ENCODE results near the gene LPCAT2.

The LPCAT2 gene

DNA sequence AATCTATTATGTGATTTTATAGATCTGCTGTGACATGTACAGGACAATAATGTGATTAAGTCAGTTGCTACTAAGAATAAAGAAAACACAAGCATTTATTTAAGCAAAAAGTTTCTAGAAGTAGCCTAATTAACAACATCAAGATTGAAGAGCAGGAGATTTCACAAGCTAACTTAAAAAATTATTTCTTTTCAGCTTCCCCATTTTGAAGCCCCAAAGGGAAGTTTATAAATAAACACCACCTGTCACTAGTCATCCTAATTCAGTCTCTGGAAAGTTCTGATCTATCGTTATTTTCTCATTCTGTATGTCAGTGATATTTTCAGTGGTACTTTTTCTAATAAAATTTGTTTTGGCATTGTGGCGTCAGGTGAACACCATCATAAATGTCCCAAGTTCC lies 65.9 kb downstream of the LPCAT2 start:
- H2AK5ac ChIP-seq (ENCODE audit: low read depth, low read length), result no peak overlapping the region
- DNase-seq (ENCODE audit: low spot score), result no peak
- no peak overlapping the region for H2AFZ ChIP-seq (ENCODE audit: low read length)
- H3K4me3 ChIP-seq (ENCODE audit: low read length in 2 of 2), result no peak overlapping the region
- no peak overlapping the region for H2BK5ac ChIP-seq (ENCODE audit: low read length)
- H3K18ac ChIP-seq (ENCODE audit: low read length), result no peak overlapping the region
- no peaks in the 10 kb centered on the region for H3K79me1 ChIP-seq (ENCODE audit: low read depth, low read length)
- H4K91ac ChIP-seq (ENCODE audit: low read depth, low read length, poor library complexity), result no peak overlapping the region
- H3K9ac ChIP-seq (ENCODE audit: low read depth, low read length, poor library complexity), result no peak overlapping the region
- H4K8ac ChIP-seq (ENCODE audit: low read depth, low read length), result no peak overlapping the region
- H3K9me3 ChIP-seq (replicated peaks in 1 of 2; ENCODE audit: control insufficient read depth in 2 of 2, insufficient read depth in 1 of 2, low read depth in 1 of 2, low read length in 2 of 2), result no peaks in the 10 kb centered on the region
- peaks cover 0 to 5% of the 10 kb centered on the region in 2 donors for H3K4me1 ChIP-seq (ENCODE audit: control insufficient read depth in 2 of 2, insufficient read depth in 1 of 2, low read depth in 1 of 2, low read length in 2 of 2)
- H2BK12ac ChIP-seq (ENCODE audit: low read length), result no peak overlapping the region
- H3K23ac ChIP-seq (ENCODE audit: low read depth, low read length, poor library complexity), result no peak overlapping the region
- no peak overlapping the region for H3K27ac ChIP-seq (replicated peaks; ENCODE audit: low read length)
- no peak overlapping the region for H3K4ac ChIP-seq (ENCODE audit: low read length)
- H3K27me3 ChIP-seq (ENCODE audit: control insufficient read depth in 3 of 3, insufficient read depth in 3 of 3, low read depth in 1 of 3, low read length in 3 of 3), result no peaks in the 10 kb centered on the region
- no peak overlapping the region for H2BK120ac ChIP-seq (ENCODE audit: low read depth, low read length)
- H3K36me3 ChIP-seq (replicated peaks in 1 of 2; ENCODE audit: control insufficient read depth in 2 of 2, insufficient read depth in 2 of 2, low read length in 2 of 2), result peaks cover 0 to 2% of the 10 kb centered on the region in 2 donors
- no peak overlapping the region for H3K14ac ChIP-seq (ENCODE audit: low read length)
- no peak overlapping the region for H2BK15ac ChIP-seq (ENCODE audit: low read length)
- no CpG with 5 or more reads among the region's 2 CpGs for WGBS, 2 donors (ENCODE audit: extremely low coverage in 2 of 2, insufficient read length in 2 of 2, insufficient replicate concordance in 1 of 2)
- H3K4me2 ChIP-seq (ENCODE audit: insufficient read depth, low read length, poor library complexity, severe bottlenecking), result no peak overlapping the region

- no CpG with 5 or more reads among the region's 1 CpG for WGBS, 2 donors (ENCODE audit: extremely low coverage in 2 of 2, insufficient read length in 2 of 2, insufficient replicate concordance in 1 of 2)
- H3K27ac ChIP-seq (replicated peaks; ENCODE audit: low read length), result no peak overlapping the region
- H3K4me3 ChIP-seq (ENCODE audit: low read length in 2 of 2), result no peak overlapping the region
- H2AFZ ChIP-seq (ENCODE audit: low read length), result no peak overlapping the region
- H2BK5ac ChIP-seq (ENCODE audit: low read length), result no peak overlapping the region
- no peaks in the 10 kb centered on the region for H3K9me3 ChIP-seq (replicated peaks in 1 of 2; ENCODE audit: control insufficient read depth in 2 of 2, insufficient read depth in 1 of 2, low read depth in 1 of 2, low read length in 2 of 2)
- H2BK12ac ChIP-seq (ENCODE audit: low read length), result no peak overlapping the region
- no peak overlapping the region for H2BK15ac ChIP-seq (ENCODE audit: low read length)
- H3K36me3 ChIP-seq (replicated peaks in 1 of 2; ENCODE audit: control insufficient read depth in 2 of 2, insufficient read depth in 2 of 2, low read length in 2 of 2), result peaks cover 0 to 2% of the 10 kb centered on the region in 2 donors
- no peaks in the 10 kb centered on the region for H3K27me3 ChIP-seq (ENCODE audit: control insufficient read depth in 3 of 3, insufficient read depth in 3 of 3, low read depth in 1 of 3, low read length in 3 of 3)
- no peak overlapping the region for H4K8ac ChIP-seq (ENCODE audit: low read depth, low read length)
- no peak for DNase-seq (ENCODE audit: low spot score)
- H3K4me1 ChIP-seq (ENCODE audit: control insufficient read depth in 2 of 2, insufficient read depth in 1 of 2, low read depth in 1 of 2, low read length in 2 of 2), result peaks cover 0 to 5% of the 10 kb centered on the region in 2 donors
- H4K91ac ChIP-seq (ENCODE audit: low read depth, low read length, poor library complexity), result no peak overlapping the region
- H3K4me2 ChIP-seq (ENCODE audit: insufficient read depth, low read length, poor library complexity, severe bottlenecking), result no peak overlapping the region
- H3K4ac ChIP-seq (ENCODE audit: low read length), result no peak overlapping the region
- H3K14ac ChIP-seq (ENCODE audit: low read length), result no peak overlapping the region
- no peak overlapping the region for H2BK120ac ChIP-seq (ENCODE audit: low read depth, low read length)
- no peaks in the 10 kb centered on the region for H3K79me1 ChIP-seq (ENCODE audit: low read depth, low read length)
- no peak overlapping the region for H3K9ac ChIP-seq (ENCODE audit: low read depth, low read length, poor library complexity)
- H3K23ac ChIP-seq (ENCODE audit: low read depth, low read length, poor library complexity), result no peak overlapping the region
- H2AK5ac ChIP-seq (ENCODE audit: low read depth, low read length), result no peak overlapping the region
- no peak overlapping the region for H3K18ac ChIP-seq (ENCODE audit: low read length)
Measured at GRCh38 chr16:55575496-55575895, 66.6 kb downstream of the LPCAT2 start.

DNA sequence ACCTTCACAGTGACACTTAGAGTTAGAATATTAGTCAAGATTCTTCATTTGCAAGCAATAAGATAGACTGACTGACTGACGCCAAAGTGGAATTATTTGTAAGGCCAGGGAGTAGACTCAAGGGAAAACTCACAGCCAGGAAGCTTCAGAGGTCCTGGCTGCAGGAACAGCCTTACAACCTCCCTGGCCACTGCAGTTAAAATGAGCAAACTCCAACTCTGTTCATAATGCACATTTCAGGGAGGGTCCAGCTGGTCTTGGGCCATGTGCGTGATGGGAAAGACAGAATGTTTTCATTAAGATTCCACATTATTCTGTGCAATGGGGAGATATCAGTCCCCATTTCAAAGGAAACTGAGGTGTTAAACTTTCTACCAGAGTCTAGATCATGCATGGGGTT lies 67.5 kb downstream of the LPCAT2 start:
- H3K27me3 ChIP-seq (ENCODE audit: control insufficient read depth in 3 of 3, insufficient read depth in 3 of 3, low read depth in 1 of 3, low read length in 3 of 3), result no peaks in the 10 kb centered on the region
- H2AK5ac ChIP-seq (ENCODE audit: low read depth, low read length), result no peak overlapping the region
- H3K27ac ChIP-seq (replicated peaks; ENCODE audit: low read length), result no peak overlapping the region
- no peak overlapping the region for H3K4ac ChIP-seq (ENCODE audit: low read length)
- no CpG with 5 or more reads among the region's 2 CpGs for WGBS, 2 donors (ENCODE audit: extremely low coverage in 2 of 2, insufficient read length in 2 of 2, insufficient replicate concordance in 1 of 2)
- H3K36me3 ChIP-seq (replicated peaks in 1 of 2; ENCODE audit: control insufficient read depth in 2 of 2, insufficient read depth in 2 of 2, low read length in 2 of 2), result peaks cover 0 to 2% of the 10 kb centered on the region in 2 donors
- no peak overlapping the region for H4K91ac ChIP-seq (ENCODE audit: low read depth, low read length, poor library complexity)
- no peak overlapping the region for H2BK15ac ChIP-seq (ENCODE audit: low read length)
- H2BK12ac ChIP-seq (ENCODE audit: low read length), result no peak overlapping the region
- H3K4me2 ChIP-seq (ENCODE audit: insufficient read depth, low read length, poor library complexity, severe bottlenecking), result no peak overlapping the region
- no peak overlapping the region for H3K4me3 ChIP-seq (ENCODE audit: low read length in 2 of 2)
- H3K9ac ChIP-seq (ENCODE audit: low read depth, low read length, poor library complexity), result no peak overlapping the region
- H3K79me1 ChIP-seq (ENCODE audit: low read depth, low read length), result no peaks in the 10 kb centered on the region
- no peak overlapping the region for H3K14ac ChIP-seq (ENCODE audit: low read length)
- H2BK5ac ChIP-seq (ENCODE audit: low read length), result no peak overlapping the region
- no peaks in the 10 kb centered on the region for H3K4me1 ChIP-seq (ENCODE audit: control insufficient read depth in 2 of 2, insufficient read depth in 1 of 2, low read depth in 1 of 2, low read length in 2 of 2)
- H2AFZ ChIP-seq (ENCODE audit: low read length), result no peak overlapping the region
- no peaks in the 10 kb centered on the region for H3K9me3 ChIP-seq (replicated peaks in 1 of 2; ENCODE audit: control insufficient read depth in 2 of 2, insufficient read depth in 1 of 2, low read depth in 1 of 2, low read length in 2 of 2)
- no peak overlapping the region for H3K18ac ChIP-seq (ENCODE audit: low read length)
- no peak overlapping the region for H4K8ac ChIP-seq (ENCODE audit: low read depth, low read length)
- no peak for DNase-seq (ENCODE audit: low spot score)
- H2BK120ac ChIP-seq (ENCODE audit: low read depth, low read length), result no peak overlapping the region
- H3K23ac ChIP-seq (ENCODE audit: low read depth, low read length, poor library complexity), result no peak overlapping the region

DNA sequence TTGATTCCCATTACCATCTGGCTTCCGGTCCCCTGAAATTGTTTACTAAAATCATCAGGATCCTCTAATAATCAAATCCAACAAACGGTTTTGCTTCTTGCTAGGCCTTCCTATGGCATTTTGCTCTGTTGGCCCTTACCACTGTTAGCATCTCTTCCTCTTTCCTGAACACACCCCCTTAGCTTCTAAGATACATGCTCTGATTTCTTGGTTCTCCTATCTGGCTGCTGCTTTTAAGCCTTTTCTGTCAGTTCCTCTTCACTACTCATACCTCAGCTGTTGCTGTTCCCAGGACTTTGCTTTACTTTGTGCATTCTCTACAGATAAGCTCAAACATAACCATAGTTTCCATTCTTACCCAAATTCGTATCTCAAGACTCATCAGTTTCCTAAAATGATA lies 69.0 kb downstream of the LPCAT2 start:
- Histone ChIP-seq H3K9me3 (replicated peaks in 1 of 2; ENCODE audit: control insufficient read depth in 2 of 2, insufficient read depth in 1 of 2, low read depth in 1 of 2, low read length in 2 of 2) (no peaks in the 10 kb centered on the region), H4K8ac (ENCODE audit: low read depth, low read length) (no peak overlapping the region), H3K4ac (ENCODE audit: low read length) (no peak overlapping the region), H3K4me3 (ENCODE audit: low read length in 2 of 2) (no peak overlapping the region), H3K4me2 (ENCODE audit: insufficient read depth, low read length, poor library complexity, severe bottlenecking) (no peak overlapping the region), H2AFZ (ENCODE audit: low read length) (no peak overlapping the region), H3K79me1 (ENCODE audit: low read depth, low read length) (no peaks in the 10 kb centered on the region), H4K91ac (ENCODE audit: low read depth, low read length, poor library complexity) (no peak overlapping the region), H3K4me1 (ENCODE audit: control insufficient read depth in 2 of 2, insufficient read depth in 1 of 2, low read depth in 1 of 2, low read length in 2 of 2) (no peaks in the 10 kb centered on the region), H3K36me3 (replicated peaks in 1 of 2; ENCODE audit: control insufficient read depth in 2 of 2, insufficient read depth in 2 of 2, low read length in 2 of 2) (peaks cover 0 to 2% of the 10 kb centered on the region in 2 donors), H2BK15ac (ENCODE audit: low read length) (no peak overlapping the region), H3K14ac (ENCODE audit: low read length) (no peak overlapping the region), H2BK12ac (ENCODE audit: low read length) (no peak overlapping the region), H2BK120ac (ENCODE audit: low read depth, low read length) (no peak overlapping the region), H3K23ac (ENCODE audit: low read depth, low read length, poor library complexity) (no peak overlapping the region), H2AK5ac (ENCODE audit: low read depth, low read length) (no peak overlapping the region), H3K18ac (ENCODE audit: low read length) (no peak overlapping the region), H3K27ac (replicated peaks; ENCODE audit: low read length) (no peak overlapping the region), H2BK5ac (ENCODE audit: low read length) (no peak overlapping the region), H3K27me3 (ENCODE audit: control insufficient read depth in 3 of 3, insufficient read depth in 3 of 3, low read depth in 1 of 3, low read length in 3 of 3) (no peaks in the 10 kb centered on the region), H3K9ac (ENCODE audit: low read depth, low read length, poor library complexity) (no peak overlapping the region)
- WGBS, 2 donors (ENCODE audit: extremely low coverage in 2 of 2, insufficient read length in 2 of 2, insufficient replicate concordance in 1 of 2), result no CpG with 5 or more reads among the region's 3 CpGs
- no peak for DNase-seq (ENCODE audit: low spot score)
